Right atrium auricular region (tissue), 2 donors: ENCODE data around the gene CIAPIN1. TPM values are rescaled to one million over a fixed set of nuclear protein-coding genes. Genes with fewer than 3 reads are reported as not detected.

ENCODE experiments used
- DNase-seq: peaks from one replicate; pipeline ENCODE4 v3.0.0-alpha.2; 2019; ENCODE audit warnings: low spot score
- H3K27ac ChIP-seq, 2 donors: fragments of 200-600 bp; sonication (generic); 1 replicate in 1 of 2; 2 replicates in 1 of 2; pipeline ENCODE4 v1.5.1; 2016 to 2019
- H3K27me3 ChIP-seq, 2 donors: fragments of 200-600 bp; sonication (generic); one replicate each; pipeline versions ENCODE4 v1.5.1 to v1.6.0; 2017 to 2019
- H3K36me3 ChIP-seq: fragments of 200-600 bp; sonication (generic); one replicate; pipeline ENCODE4 v1.5.1; 2016
- H3K4me1 ChIP-seq, 2 donors: fragments of 200-600 bp; sonication (generic); one replicate each; pipeline versions ENCODE4 v1.5.1 to v1.6.0; 2017 to 2019
- H3K4me3 ChIP-seq, 2 donors: fragments of 200-600 bp; sonication (generic); 1 replicate in 1 of 2; 2 replicates in 1 of 2; pipeline ENCODE4 v1.5.1; 2017 to 2019; ENCODE audit warnings: mild to moderate bottlenecking in 1 of 2, moderate library complexity in 1 of 2
- H3K9me3 ChIP-seq, 2 donors: fragments of 200-600 bp; sonication (generic); one replicate each; pipeline ENCODE4 v1.5.1; 2019
- total RNA-seq, 2 donors: library from RNA; depleted of rRNA; stranded (reverse); fragments of >200 nt; gene quantifications; one replicate each; pipeline ENCODE4 v1.1.0, GENCODE V29; 2016
- TF ChIP-seq, protein P1 (sequence below), 2 donors: fragments of 200-600 bp; sonication (generic); IDR thresholded peaks; one replicate each; pipeline ENCODE4 v1.5.1; 2019; ENCODE audit warnings: antibody characterized with exemption in 2 of 2

The CIAPIN1 gene
- total RNA-seq, 2 donors from 2014 or later, result 33.0 to 34.4 TPM

- no peak for DNase-seq
- Histone ChIP-seq H3K27ac (no peak overlapping the region), H3K36me3 (peaks cover 70% of the 10 kb centered on the region), H3K27me3 (no peaks in the 10 kb centered on the region), H3K9me3 (no peaks in the 10 kb centered on the region), H3K4me1 (peaks cover 0 to 41% of the 10 kb centered on the region in 2 donors), H3K4me3 (no peak overlapping the region)
- TF ChIP-seq, protein P1, sequence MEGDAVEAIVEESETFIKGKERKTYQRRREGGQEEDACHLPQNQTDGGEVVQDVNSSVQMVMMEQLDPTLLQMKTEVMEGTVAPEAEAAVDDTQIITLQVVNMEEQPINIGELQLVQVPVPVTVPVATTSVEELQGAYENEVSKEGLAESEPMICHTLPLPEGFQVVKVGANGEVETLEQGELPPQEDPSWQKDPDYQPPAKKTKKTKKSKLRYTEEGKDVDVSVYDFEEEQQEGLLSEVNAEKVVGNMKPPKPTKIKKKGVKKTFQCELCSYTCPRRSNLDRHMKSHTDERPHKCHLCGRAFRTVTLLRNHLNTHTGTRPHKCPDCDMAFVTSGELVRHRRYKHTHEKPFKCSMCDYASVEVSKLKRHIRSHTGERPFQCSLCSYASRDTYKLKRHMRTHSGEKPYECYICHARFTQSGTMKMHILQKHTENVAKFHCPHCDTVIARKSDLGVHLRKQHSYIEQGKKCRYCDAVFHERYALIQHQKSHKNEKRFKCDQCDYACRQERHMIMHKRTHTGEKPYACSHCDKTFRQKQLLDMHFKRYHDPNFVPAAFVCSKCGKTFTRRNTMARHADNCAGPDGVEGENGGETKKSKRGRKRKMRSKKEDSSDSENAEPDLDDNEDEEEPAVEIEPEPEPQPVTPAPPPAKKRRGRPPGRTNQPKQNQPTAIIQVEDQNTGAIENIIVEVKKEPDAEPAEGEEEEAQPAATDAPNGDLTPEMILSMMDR (IDR thresholded peaks at IDR 0.05), result no peak
Observed at GRCh38 chr16:57472665-57473060, 25.5 kb upstream of the CIAPIN1 start.

- Histone ChIP-seq H3K27me3 (no peaks in the 10 kb centered on the region), H3K4me1 (peaks cover 0 to 35% of the 10 kb centered on the region in 2 donors), H3K9me3 (no peaks in the 10 kb centered on the region), H3K36me3 (peaks cover 73% of the 10 kb centered on the region), H3K4me3 (no peak overlapping the region), H3K27ac (no peak overlapping the region)
- no peak for DNase-seq
- TF ChIP-seq, protein P1 (IDR thresholded peaks at IDR 0.05), result no peak
Observed at GRCh38 chr16:57471852-57472664, 24.9 kb upstream of the CIAPIN1 start.

- no peaks in the 10 kb centered on the region for H3K27me3 ChIP-seq
- H3K36me3 ChIP-seq, result peaks cover 81% of the 10 kb centered on the region
- no peak for DNase-seq
- TF ChIP-seq, protein P1 (IDR thresholded peaks at IDR 0.05), result no peak
- peaks cover 0 to 28% of the 10 kb centered on the region in 2 donors for H3K4me1 ChIP-seq
- H3K9me3 ChIP-seq, result no peaks in the 10 kb centered on the region
- no peak overlapping the region for H3K27ac ChIP-seq
- no peak overlapping the region for H3K4me3 ChIP-seq
Observed at GRCh38 chr16:57471209-57471608, 24.0 kb upstream of the CIAPIN1 start.

- Histone ChIP-seq H3K4me1 (peaks cover 0 to 23% of the 10 kb centered on the region in 2 donors), H3K4me3 (no peak overlapping the region), H3K9me3 (no peaks in the 10 kb centered on the region), H3K27ac (no peak overlapping the region), H3K27me3 (no peaks in the 10 kb centered on the region), H3K36me3 (peaks cover 86% of the 10 kb centered on the region)
- DNase-seq, result peak; percentile 80
- TF ChIP-seq, protein P1 (IDR thresholded peaks at IDR 0.05), result no peak
Observed at GRCh38 chr16:57470711-57471110, 23.5 kb upstream of the CIAPIN1 start.

- Histone ChIP-seq H3K9me3 (no peaks in the 10 kb centered on the region), H3K4me1 (peaks cover 0 to 23% of the 10 kb centered on the region in 2 donors), H3K36me3 (peaks cover 87% of the 10 kb centered on the region), H3K4me3 (no peak overlapping the region), H3K27me3 (no peaks in the 10 kb centered on the region), H3K27ac (no peak overlapping the region)
- DNase-seq, result no peak
- TF ChIP-seq, protein P1 (IDR thresholded peaks at IDR 0.05), result no peak
Observed at GRCh38 chr16:57469917-57470470, 22.8 kb upstream of the CIAPIN1 start.
